ENCODE data around the gene ADGRV1. TPM values are rescaled to one million over a fixed set of nuclear protein-coding genes. Genes with fewer than 3 reads are reported as not detected.

Gene ADGRV1
- under 1 TPM; 0.08 to 0.87 (median 0.41) TPM for total RNA-seq

GRCh38 chr5:90558344-90559192 lies at the start of gene ADGRV1:
ADGRV1 (plus strand) TSS chr5:90558797; CDS start chr5:90558896, 99 bp downstream.
- WGBS, 2 donors (ENCODE audit: low coverage in 1 of 2): 0% methylated on average over 1 to 10 of the region's 60 CpGs
- Histone ChIP-seq H3K9me3 (no peaks in the 10 kb centered on the region), H3K27ac (no peak within 1 kb of the TSS), H3K4me3 (peak within 1 kb of the TSS in 1 of 2 donors; percentile 38), H3K4me1 (peaks cover 0 to 17% (median 7%) of the 10 kb centered on the region in 3 donors), H3K27me3 (peaks cover 88% of the 10 kb centered on the region), H3K36me3 (no peaks in the 10 kb centered on the region)
- peak; percentile 67 for ATAC-seq
- TF ChIP-seq POLR2A (IDR thresholded peaks at IDR 0.05): no peak
- TF ChIP-seq EP300 (IDR thresholded peaks at IDR 0.05): no peak
- TF ChIP-seq CTCF (IDR thresholded peaks at IDR 0.05): no peak
- TF ChIP-seq POLR2AphosphoS5 (IDR thresholded peaks at IDR 0.05): no peak

GRCh38 chr5:90510438-90510837 lies 48.2 kb upstream of the ADGRV1 start:
- Histone ChIP-seq H3K4me3 (no peak overlapping the region), H3K9me3 (no peaks in the 10 kb centered on the region), H3K27me3 (no peaks in the 10 kb centered on the region), H3K4me1 (no peaks in the 10 kb centered on the region), H3K36me3 (no peaks in the 10 kb centered on the region), H3K27ac (no peak overlapping the region)
- no peak for TF ChIP-seq POLR2AphosphoS5 (IDR thresholded peaks at IDR 0.05)
- TF ChIP-seq CTCF (IDR thresholded peaks at IDR 0.05): no peak
- no peak for TF ChIP-seq EP300 (IDR thresholded peaks at IDR 0.05)
- no peak for TF ChIP-seq POLR2A (IDR thresholded peaks at IDR 0.05)
- ATAC-seq: no peak
- 92 to 100% methylated on average over 1 of the region's 1 CpG for WGBS, 2 donors (ENCODE audit: low coverage in 1 of 2)

- no peak for ATAC-seq
- no peak overlapping the region for H3K4me3 ChIP-seq
- no peaks in the 10 kb centered on the region for H3K4me1 ChIP-seq
- H3K36me3 ChIP-seq: peaks cover 0 to 15% of the 10 kb centered on the region in 2 donors
- H3K27ac ChIP-seq: no peak overlapping the region
- H3K9me3 ChIP-seq: no peaks in the 10 kb centered on the region
- TF ChIP-seq POLR2AphosphoS5 (IDR thresholded peaks at IDR 0.05) (no peak), EP300 (IDR thresholded peaks at IDR 0.05) (no peak), CTCF (IDR thresholded peaks at IDR 0.05) (no peak), POLR2A (IDR thresholded peaks at IDR 0.05) (no peak)
- 54 to 74% methylated on average over 2 to 3 of the region's 3 CpGs for WGBS, 2 donors (ENCODE audit: low coverage in 1 of 2)
- H3K27me3 ChIP-seq: no peaks in the 10 kb centered on the region
These were observed 44.1 kb upstream of the ADGRV1 start for GRCh38 chr5:90514520-90514919.

GRCh38 chr5:90518661-90519060 lies 39.9 kb upstream of the ADGRV1 start:
- H3K4me1 ChIP-seq: no peaks in the 10 kb centered on the region
- no peak overlapping the region for H3K4me3 ChIP-seq
- ATAC-seq: no peak
- H3K9me3 ChIP-seq: no peaks in the 10 kb centered on the region
- TF ChIP-seq POLR2A (IDR thresholded peaks at IDR 0.05) (no peak), CTCF (IDR thresholded peaks at IDR 0.05) (no peak), EP300 (IDR thresholded peaks at IDR 0.05) (no peak), POLR2AphosphoS5 (IDR thresholded peaks at IDR 0.05) (no peak)
- no peaks in the 10 kb centered on the region for H3K27me3 ChIP-seq
- peaks cover 0 to 50% of the 10 kb centered on the region in 2 donors for H3K36me3 ChIP-seq
- no peak overlapping the region for H3K27ac ChIP-seq

- no peak overlapping the region for H3K27ac ChIP-seq
- no peak overlapping the region for H3K4me3 ChIP-seq
- no peaks in the 10 kb centered on the region for H3K9me3 ChIP-seq
- ATAC-seq: no peak
- no peaks in the 10 kb centered on the region for H3K4me1 ChIP-seq
- peaks cover 0 to 54% of the 10 kb centered on the region in 2 donors for H3K36me3 ChIP-seq
- no peak for TF ChIP-seq POLR2AphosphoS5 (IDR thresholded peaks at IDR 0.05)
- TF ChIP-seq CTCF (IDR thresholded peaks at IDR 0.05): no peak
- TF ChIP-seq POLR2A (IDR thresholded peaks at IDR 0.05): no peak
- TF ChIP-seq EP300 (IDR thresholded peaks at IDR 0.05): no peak
- H3K27me3 ChIP-seq: no peaks in the 10 kb centered on the region
- WGBS, 2 donors (ENCODE audit: low coverage in 1 of 2): 94 to 98% methylated on average over 7 of the region's 7 CpGs
These were observed 39.5 kb upstream of the ADGRV1 start for GRCh38 chr5:90519081-90519480.
